Measurements from ENCODE around the gene PTPN13. TPM values are rescaled to one million over a fixed set of nuclear protein-coding genes. Genes with fewer than 3 reads are reported as not detected.

PTPN13 gene
- total RNA-seq, 3 donors from 2014 or later = 36.3 to 49.6 (median 41.3) TPM

- Histone ChIP-seq H3K9me3 (no peaks in the 10 kb centered on the region), H3K27me3 (no peaks in the 10 kb centered on the region), H3K4me1 (peaks cover 0 to 3% of the 10 kb centered on the region in 2 donors), H3K4me3 (no peak overlapping the region), H3K27ac (no peak overlapping the region), H3K36me3 (no peaks in the 10 kb centered on the region)
- no peak for TF ChIP-seq POLR2A (IDR thresholded peaks at IDR 0.05)
- no peak for DNase-seq (ENCODE audit: low spot score in 2 of 2)
- intact Hi-C loops (cut with DNase I; ENCODE audit: low total_unique reads) = no loop called here
Observed at GRCh38 chr4:86834901-86835300, 240.8 kb downstream of the PTPN13 start.

DNA sequence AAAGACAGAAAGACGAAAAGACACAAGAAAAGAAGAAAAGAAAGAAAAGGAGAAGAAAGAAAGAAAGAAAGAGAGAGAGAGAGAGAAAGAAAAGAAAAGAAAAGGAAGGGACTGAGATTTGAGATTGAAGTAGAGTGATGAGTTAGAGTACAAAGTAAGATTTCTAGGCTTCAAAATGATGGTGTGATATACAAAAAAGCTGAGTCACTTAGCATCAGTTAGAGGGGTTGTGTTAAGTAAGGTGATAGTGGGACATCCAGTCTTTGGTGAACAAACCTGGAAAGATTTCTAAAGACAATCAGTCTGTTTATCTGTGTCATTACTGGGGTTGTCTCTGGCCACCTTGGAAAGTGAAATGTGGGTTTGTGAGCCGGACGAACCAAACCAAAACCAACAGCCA, 241.6 kb downstream of the PTPN13 start:
- intact Hi-C loops (cut with DNase I; ENCODE audit: low total_unique reads) = no loop called here
- Histone ChIP-seq H3K4me3 (no peak overlapping the region), H3K27ac (no peak overlapping the region), H3K27me3 (no peaks in the 10 kb centered on the region), H3K36me3 (no peaks in the 10 kb centered on the region), H3K9me3 (no peaks in the 10 kb centered on the region), H3K4me1 (peaks cover 0 to 3% of the 10 kb centered on the region in 2 donors)
- no peak for DNase-seq (ENCODE audit: low spot score in 2 of 2)
- TF ChIP-seq POLR2A (IDR thresholded peaks at IDR 0.05) = no peak
- TF ChIP-seq, protein P1, sequence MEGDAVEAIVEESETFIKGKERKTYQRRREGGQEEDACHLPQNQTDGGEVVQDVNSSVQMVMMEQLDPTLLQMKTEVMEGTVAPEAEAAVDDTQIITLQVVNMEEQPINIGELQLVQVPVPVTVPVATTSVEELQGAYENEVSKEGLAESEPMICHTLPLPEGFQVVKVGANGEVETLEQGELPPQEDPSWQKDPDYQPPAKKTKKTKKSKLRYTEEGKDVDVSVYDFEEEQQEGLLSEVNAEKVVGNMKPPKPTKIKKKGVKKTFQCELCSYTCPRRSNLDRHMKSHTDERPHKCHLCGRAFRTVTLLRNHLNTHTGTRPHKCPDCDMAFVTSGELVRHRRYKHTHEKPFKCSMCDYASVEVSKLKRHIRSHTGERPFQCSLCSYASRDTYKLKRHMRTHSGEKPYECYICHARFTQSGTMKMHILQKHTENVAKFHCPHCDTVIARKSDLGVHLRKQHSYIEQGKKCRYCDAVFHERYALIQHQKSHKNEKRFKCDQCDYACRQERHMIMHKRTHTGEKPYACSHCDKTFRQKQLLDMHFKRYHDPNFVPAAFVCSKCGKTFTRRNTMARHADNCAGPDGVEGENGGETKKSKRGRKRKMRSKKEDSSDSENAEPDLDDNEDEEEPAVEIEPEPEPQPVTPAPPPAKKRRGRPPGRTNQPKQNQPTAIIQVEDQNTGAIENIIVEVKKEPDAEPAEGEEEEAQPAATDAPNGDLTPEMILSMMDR (IDR thresholded peaks at IDR 0.05) = no peak
- TF ChIP-seq POLR2AphosphoS5 (IDR thresholded peaks at IDR 0.05) = no peak

DNA sequence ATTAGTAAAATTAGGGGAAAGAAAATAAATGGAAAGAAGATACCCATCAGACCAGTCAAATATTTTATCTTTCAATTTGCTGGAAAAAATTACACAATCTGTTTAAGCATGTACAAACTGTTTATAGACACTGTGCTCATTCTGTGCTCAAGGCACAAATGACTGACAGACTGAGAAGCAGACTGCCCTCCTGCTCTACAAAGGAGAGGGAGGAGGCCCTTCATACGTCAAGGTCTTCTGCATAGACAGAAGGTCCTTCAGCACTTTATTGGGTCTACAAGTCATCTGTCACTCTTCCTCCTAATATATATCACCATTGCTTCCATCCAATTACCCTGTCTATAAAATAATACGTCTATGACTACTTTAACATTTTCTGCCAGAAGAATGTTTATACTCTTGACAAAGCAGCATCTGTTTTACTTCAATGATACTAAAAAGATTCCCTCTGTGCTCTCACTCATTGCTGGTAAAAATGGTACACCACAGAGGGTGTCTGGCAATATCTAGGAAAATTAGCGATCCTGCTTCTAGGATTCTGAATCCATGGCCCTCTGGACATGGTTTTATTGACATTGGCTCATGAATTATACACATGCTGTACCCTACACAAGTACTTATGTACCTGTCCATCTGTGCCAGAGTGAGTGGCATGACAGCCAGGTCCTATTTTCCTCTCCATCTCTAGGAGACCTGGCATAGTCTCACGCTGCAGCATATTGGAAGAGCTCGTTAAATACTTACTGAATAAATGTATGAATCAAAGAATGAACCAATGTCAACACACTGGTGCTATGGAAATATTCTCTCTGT, 243.8 kb downstream of the PTPN13 start:
- no peaks in the 10 kb centered on the region for H3K9me3 ChIP-seq
- peak overlapping the region in 1 of 2 donors; percentile 8 for H3K27ac ChIP-seq
- intact Hi-C loops (cut with DNase I; ENCODE audit: low total_unique reads) = no loop called here
- no peaks in the 10 kb centered on the region for H3K4me1 ChIP-seq
- no peaks in the 10 kb centered on the region for H3K27me3 ChIP-seq
- no peak for TF ChIP-seq POLR2A (IDR thresholded peaks at IDR 0.05)
- TF ChIP-seq POLR2AphosphoS5 (IDR thresholded peaks at IDR 0.05) = no peak
- TF ChIP-seq, protein P1 (IDR thresholded peaks at IDR 0.05) = no peak
- DNase-seq (ENCODE audit: low spot score in 2 of 2) = no peak
- no peak overlapping the region for H3K4me3 ChIP-seq
- H3K36me3 ChIP-seq = no peaks in the 10 kb centered on the region

DNA sequence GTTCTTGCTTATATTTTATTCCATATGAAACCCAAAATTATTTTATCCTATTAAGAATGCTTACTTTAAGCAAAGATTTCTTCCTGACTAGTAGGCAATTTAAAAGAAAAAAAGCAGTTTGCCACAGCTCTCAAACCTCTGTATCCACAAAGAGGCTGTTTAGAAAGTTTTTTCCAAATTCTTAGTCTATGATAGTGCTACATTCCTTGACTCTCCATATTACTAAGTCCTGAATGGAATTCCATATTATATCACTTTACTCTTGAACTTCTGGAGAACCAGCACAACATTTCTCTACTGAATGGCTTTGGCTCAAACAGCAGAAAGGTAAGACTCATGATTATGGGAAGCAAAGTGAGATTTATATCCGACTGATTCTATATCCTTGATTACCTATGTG, 246.7 kb downstream of the PTPN13 start:
- no peak overlapping the region for H3K4me3 ChIP-seq

GRCh38 chr4:86841309-86841708, 247.2 kb downstream of the PTPN13 start:
- no peak overlapping the region for H3K4me3 ChIP-seq
- DNase-seq (ENCODE audit: low spot score in 2 of 2) = no peak
- TF ChIP-seq, protein P1 (IDR thresholded peaks at IDR 0.05) = no peak
- TF ChIP-seq POLR2AphosphoS5 (IDR thresholded peaks at IDR 0.05) = no peak
- TF ChIP-seq POLR2A (IDR thresholded peaks at IDR 0.05) = no peak
- no peaks in the 10 kb centered on the region for H3K9me3 ChIP-seq
- H3K27ac ChIP-seq = no peak overlapping the region
- no peaks in the 10 kb centered on the region for H3K27me3 ChIP-seq
- no peaks in the 10 kb centered on the region for H3K36me3 ChIP-seq
- no peaks in the 10 kb centered on the region for H3K4me1 ChIP-seq
- intact Hi-C loops (cut with DNase I; ENCODE audit: low total_unique reads) = no loop called here

More for the DNA sequence above, 246.7 kb downstream of the PTPN13 start:
- Histone ChIP-seq H3K9me3 (no peaks in the 10 kb centered on the region), H3K36me3 (no peaks in the 10 kb centered on the region), H3K4me1 (no peaks in the 10 kb centered on the region), H3K27ac (no peak overlapping the region), H3K27me3 (no peaks in the 10 kb centered on the region)
- TF ChIP-seq, protein P1 (IDR thresholded peaks at IDR 0.05) = no peak
- TF ChIP-seq POLR2AphosphoS5 (IDR thresholded peaks at IDR 0.05) (no peak), POLR2A (IDR thresholded peaks at IDR 0.05) (no peak)
- no peak for DNase-seq (ENCODE audit: low spot score in 2 of 2)
- intact Hi-C loops (cut with DNase I; ENCODE audit: low total_unique reads) = no loop called here

Data from breast epithelium (tissue), 4 donors.